ES-I3 (cell line): ENCODE results near the gene PGM2.

Experiments used
- H3K36me3 ChIP-seq: 2 replicates; pipeline ENCODE4 v1.6.1; 2013; ENCODE audit warnings: mild to moderate bottlenecking, low read length, control low read depth, moderate library complexity; ENCODE audit not compliant: insufficient read depth
- H3K4me1 ChIP-seq: 2 replicates; pipeline ENCODE4 v1.6.1; 2013; ENCODE audit warnings: mild to moderate bottlenecking, control low read depth, low read length; ENCODE audit not compliant: insufficient read depth
- H3K9ac ChIP-seq: 2 replicates; pipeline ENCODE4 v1.6.1; 2013; ENCODE audit warnings: low read depth, mild to moderate bottlenecking, low read length, moderate library complexity
- H3K9me3 ChIP-seq: 2 replicates; pipeline ENCODE4 v1.6.1; 2013; ENCODE audit warnings: mild to moderate bottlenecking, low read length, moderate library complexity; ENCODE audit not compliant: control insufficient read depth, insufficient read depth

PGM2 gene

GRCh38 chr4:37889849-37890800 lies 63.6 kb downstream of the PGM2 start:
- no peaks in the 10 kb centered on the region for H3K4me1 ChIP-seq
- peak overlapping the region; percentile 61; the same call in 1 of the 2 replicates for H3K9ac ChIP-seq
- H3K36me3 ChIP-seq: no peaks in the 10 kb centered on the region
- no peaks in the 10 kb centered on the region for H3K9me3 ChIP-seq

- peak within 1 kb of the TSS; percentile 61 for H3K9ac ChIP-seq
- H3K9me3 ChIP-seq: no peaks in the 10 kb centered on the region
- H3K4me1 ChIP-seq: no peaks in the 10 kb centered on the region
- no peaks in the 10 kb centered on the region for H3K36me3 ChIP-seq
Observed at GRCh38 chr4:37890801-37891259, 64.3 kb downstream of the PGM2 start, which contains the start of gene TBC1D1. TSS of gene TBC1D1 (plus strand) at chr4:37891084. CDS start at chr4:37902096, 11,012 bp downstream.

DNA sequence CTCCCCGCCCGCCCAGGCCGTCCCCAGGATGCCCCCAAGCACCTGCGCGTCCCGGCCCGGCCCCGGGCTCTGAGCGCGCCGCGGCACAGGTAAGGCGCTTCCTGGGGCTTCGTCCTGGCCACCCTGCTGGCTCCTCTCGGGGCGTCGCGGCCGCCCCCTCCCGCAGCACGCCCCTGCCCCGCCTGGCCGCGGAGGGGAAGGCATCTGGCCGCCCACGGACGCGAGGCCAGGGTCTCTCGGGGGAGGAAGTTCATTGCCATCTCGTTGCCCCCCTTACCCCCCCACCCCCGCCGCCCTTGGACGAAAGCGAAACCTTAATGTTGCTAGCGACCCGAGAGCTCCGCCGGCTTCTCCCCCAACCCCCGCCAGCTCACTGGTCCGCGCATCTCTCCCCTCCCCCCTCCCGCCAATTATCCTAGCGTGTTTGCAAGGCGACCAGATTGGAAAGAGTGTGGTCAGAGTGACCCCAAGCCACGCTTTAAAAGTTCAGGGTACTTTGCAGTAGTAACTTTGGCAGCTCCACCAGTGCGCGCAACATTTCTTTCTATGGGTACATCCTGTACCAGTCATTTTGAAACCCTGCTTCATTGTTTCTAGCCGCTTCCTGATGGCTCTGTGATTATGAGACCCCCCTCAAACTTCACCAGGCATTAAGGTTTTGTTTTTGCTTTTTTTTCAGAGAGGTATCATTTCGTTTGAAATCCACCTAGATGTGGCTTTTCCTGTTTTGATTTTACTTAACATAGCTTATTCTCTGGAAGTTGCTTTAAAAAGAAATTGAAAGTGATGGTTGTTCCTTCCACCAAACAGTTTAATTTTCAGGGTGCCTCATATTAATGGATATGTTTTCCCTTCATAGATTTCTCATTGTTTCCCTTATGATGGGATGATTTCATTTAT lies 65.0 kb downstream of the PGM2 start:
- Histone ChIP-seq H3K9me3 (no peaks in the 10 kb centered on the region), H3K4me1 (no peaks in the 10 kb centered on the region), H3K36me3 (no peaks in the 10 kb centered on the region), H3K9ac (peak overlapping the region; percentile 61)

GRCh38 chr4:37892641-37893040 lies 66.2 kb downstream of the PGM2 start:
- H3K9ac ChIP-seq: no peak overlapping the region
- no peaks in the 10 kb centered on the region for H3K4me1 ChIP-seq
- no peaks in the 10 kb centered on the region for H3K36me3 ChIP-seq
- H3K9me3 ChIP-seq: no peaks in the 10 kb centered on the region

GRCh38 chr4:37893164-37893563 lies 66.7 kb downstream of the PGM2 start:
- H3K9me3 ChIP-seq: no peaks in the 10 kb centered on the region
- no peak overlapping the region for H3K9ac ChIP-seq
- no peaks in the 10 kb centered on the region for H3K36me3 ChIP-seq
- H3K4me1 ChIP-seq: no peaks in the 10 kb centered on the region

- H3K4me1 ChIP-seq: no peaks in the 10 kb centered on the region
- no peaks in the 10 kb centered on the region for H3K9me3 ChIP-seq
- no peak overlapping the region for H3K9ac ChIP-seq
- no peaks in the 10 kb centered on the region for H3K36me3 ChIP-seq
Observed at GRCh38 chr4:37895271-37895670, 68.8 kb downstream of the PGM2 start.

DNA sequence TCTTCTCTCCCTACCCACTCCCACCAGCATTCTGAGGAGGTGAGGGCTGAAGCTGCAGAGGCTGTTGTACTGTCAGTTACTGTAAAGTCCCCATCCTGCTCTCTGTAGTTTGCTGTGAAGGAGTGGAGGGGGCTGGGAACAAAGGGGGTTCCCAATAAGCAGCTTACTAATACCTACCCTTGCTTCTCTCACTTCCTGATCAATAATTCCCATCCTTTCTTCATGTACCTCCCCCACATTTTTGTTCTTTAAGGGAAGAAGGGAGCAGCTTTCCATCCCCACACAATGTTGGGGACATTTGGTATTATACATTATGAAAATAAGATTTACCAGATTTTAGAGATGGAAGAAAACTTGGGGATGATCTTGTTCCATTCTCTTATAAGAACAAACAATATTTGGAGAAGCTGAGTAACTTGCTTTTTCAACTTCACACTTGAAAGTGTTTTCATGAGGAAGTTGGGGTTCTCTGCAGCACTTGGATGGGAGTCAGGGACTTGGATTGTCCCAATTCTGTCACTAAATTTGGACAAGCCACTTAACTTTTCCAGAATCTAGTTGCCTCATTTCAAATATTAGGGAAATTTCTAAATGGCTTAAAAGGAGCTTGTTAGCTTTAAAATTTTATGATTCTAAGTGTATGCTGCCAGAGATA lies 69.8 kb downstream of the PGM2 start:
- Histone ChIP-seq H3K4me1 (no peaks in the 10 kb centered on the region), H3K9me3 (no peaks in the 10 kb centered on the region), H3K36me3 (no peaks in the 10 kb centered on the region), H3K9ac (no peak overlapping the region)

DNA sequence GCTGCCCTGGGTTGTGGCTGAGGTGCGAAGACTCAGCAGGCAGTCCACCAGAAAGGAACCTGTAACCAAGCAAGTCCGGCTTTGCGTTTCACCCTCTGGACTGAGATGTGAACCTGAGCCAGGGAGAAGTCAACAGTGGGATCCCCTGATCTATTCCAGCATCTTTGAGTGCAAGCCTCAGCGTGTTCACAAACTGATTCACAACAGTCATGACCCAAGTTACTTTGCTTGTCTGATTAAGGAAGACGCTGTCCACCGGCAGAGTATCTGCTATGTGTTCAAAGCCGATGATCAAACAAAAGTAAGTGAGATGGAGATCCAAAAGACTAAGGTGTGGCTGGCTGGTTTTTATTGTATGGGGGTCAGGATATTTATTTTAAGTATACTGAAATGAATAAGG lies 75.7 kb downstream of the PGM2 start:
- H3K9ac ChIP-seq: no peak overlapping the region
- no peaks in the 10 kb centered on the region for H3K9me3 ChIP-seq
- no peaks in the 10 kb centered on the region for H3K4me1 ChIP-seq
- H3K36me3 ChIP-seq: no peaks in the 10 kb centered on the region

DNA sequence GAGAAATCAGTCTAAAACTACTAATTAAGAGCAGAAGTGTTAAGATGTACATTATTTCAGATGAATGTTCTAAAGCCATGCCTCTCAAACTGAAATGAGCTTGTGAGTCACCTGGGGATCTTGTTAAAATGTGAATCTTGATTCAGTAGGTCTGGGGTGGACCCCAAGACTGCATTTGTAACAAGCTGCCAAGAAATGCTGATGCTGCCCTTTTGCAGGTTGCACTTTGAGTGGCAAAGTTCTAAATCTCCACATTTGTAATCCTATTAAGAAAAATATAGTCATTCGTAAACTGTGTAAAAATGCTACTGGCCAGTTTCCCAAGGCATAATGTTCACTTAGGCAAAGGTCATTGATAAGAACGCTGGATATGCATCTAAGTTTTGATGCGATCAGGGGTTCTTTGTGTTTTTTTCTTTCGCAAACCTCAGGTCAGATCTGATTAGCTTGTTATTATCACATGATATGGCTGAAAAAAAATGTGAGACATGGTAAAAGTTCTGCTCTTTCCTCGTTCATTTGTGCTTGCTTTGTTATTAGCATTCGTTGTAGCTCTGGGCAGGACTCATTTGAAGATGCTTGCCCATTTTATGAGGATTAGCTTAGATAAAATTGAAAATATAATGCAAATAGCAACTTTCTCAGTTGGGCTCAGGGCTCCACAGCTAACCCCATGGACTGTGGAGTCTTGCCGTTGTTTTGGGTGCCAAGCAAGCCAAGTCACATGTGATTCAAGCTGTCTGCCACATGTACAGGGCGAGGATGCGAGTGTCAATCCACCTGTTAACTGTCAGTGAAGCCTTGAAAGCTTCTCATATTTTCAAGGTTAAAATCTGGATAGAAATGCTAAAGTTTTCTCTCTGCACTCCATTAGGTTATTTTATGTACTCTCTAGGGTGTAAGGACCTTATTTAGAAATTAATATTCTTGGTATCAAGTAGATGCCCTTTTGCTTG lies 76.5 kb downstream of the PGM2 start:
- Histone ChIP-seq H3K9ac (no peak overlapping the region), H3K9me3 (no peaks in the 10 kb centered on the region), H3K4me1 (no peaks in the 10 kb centered on the region), H3K36me3 (no peaks in the 10 kb centered on the region)

GRCh38 chr4:37903901-37904300 lies 77.4 kb downstream of the PGM2 start:
- no peaks in the 10 kb centered on the region for H3K36me3 ChIP-seq
- no peaks in the 10 kb centered on the region for H3K9me3 ChIP-seq
- H3K4me1 ChIP-seq: 0 out of 2 replicates have a peak, but pooled peaks cover under 1% of the 10 kb centered on the region
- no peak overlapping the region for H3K9ac ChIP-seq

GRCh38 chr4:37904824-37905223 lies 78.3 kb downstream of the PGM2 start:
- Histone ChIP-seq H3K9me3 (no peaks in the 10 kb centered on the region), H3K4me1 (0 out of 2 replicates have a peak, but pooled peaks cover 6% of the 10 kb centered on the region), H3K36me3 (no peaks in the 10 kb centered on the region), H3K9ac (no peak overlapping the region)

GRCh38 chr4:37905533-37906169 lies 79.2 kb downstream of the PGM2 start:
- 0 out of 2 replicates have a peak, but pooled peaks cover 6% of the 10 kb centered on the region for H3K4me1 ChIP-seq
- H3K9ac ChIP-seq: no peak overlapping the region
- H3K36me3 ChIP-seq: no peaks in the 10 kb centered on the region
- H3K9me3 ChIP-seq: no peaks in the 10 kb centered on the region
